SH-SY5Y (cell line): ENCODE data around the gene IRF2BPL.

Source experiments
- GATA2 ChIP-seq: IDR thresholded peaks from 2 replicates; pipeline ENCODE4 v1.6.1; 2011; ENCODE audit warnings: mild to moderate bottlenecking, low read depth, low read length
- GATA3 ChIP-seq: IDR thresholded peaks from 2 replicates; pipeline ENCODE4 v1.6.1; 2011; ENCODE audit warnings: low read depth, mild to moderate bottlenecking, low read length, moderate library complexity

GRCh38 chr14:77018785-77019184 is 9.7 kb downstream of the IRF2BPL start:
- TF ChIP-seq GATA3 (no peak), GATA2 (no peak)
